ENCODE results near the gene PRR11.
"Not testable (repeated sequence)": the region's sequence is repeated elsewhere in the genome, so short reads cannot be mapped to it uniquely, and the experiment has no call there.

PRR11 gene

GRCh38 chr17:59131131-59131530, 24.4 kb upstream of the PRR11 start:
- no peak for DNase-seq (ENCODE audit: low read depth in 1 of 2, low spot score in 1 of 2)
- TF ChIP-seq JUND (IDR thresholded peaks at IDR 0.05; ENCODE audit: low read depth): no peak
- in situ Hi-C loops (cut with HindIII; ENCODE audit: low pct_unique_long_range_greater_than_20kb, low sequenced_read_pairs): no loop called here

- DNase-seq (ENCODE audit: low read depth in 1 of 2, low spot score in 1 of 2); in situ Hi-C loops (cut with HindIII; ENCODE audit: low pct_unique_long_range_greater_than_20kb, low sequenced_read_pairs): not testable (repeated sequence)
Observed at GRCh38 chr17:59138339-59138738, 17.2 kb upstream of the PRR11 start.

GRCh38 chr17:59139939-59140338, 15.6 kb upstream of the PRR11 start:
- TF ChIP-seq JUND (IDR thresholded peaks at IDR 0.05; ENCODE audit: low read depth): no peak
- in situ Hi-C loops (cut with HindIII; ENCODE audit: low pct_unique_long_range_greater_than_20kb, low sequenced_read_pairs): no loop called here
- no peak for DNase-seq (ENCODE audit: low read depth in 1 of 2, low spot score in 1 of 2)

GRCh38 chr17:59141860-59142259, 13.7 kb upstream of the PRR11 start:
- DNase-seq (ENCODE audit: low read depth in 1 of 2, low spot score in 1 of 2): no peak
- in situ Hi-C loops (cut with HindIII; ENCODE audit: low pct_unique_long_range_greater_than_20kb, low sequenced_read_pairs): no loop called here
- TF ChIP-seq JUND (IDR thresholded peaks at IDR 0.05; ENCODE audit: low read depth): no peak

- in situ Hi-C loops (cut with HindIII; ENCODE audit: low pct_unique_long_range_greater_than_20kb, low sequenced_read_pairs): no loop called here
- no peak for DNase-seq (ENCODE audit: low read depth in 1 of 2, low spot score in 1 of 2)
- TF ChIP-seq JUND (IDR thresholded peaks at IDR 0.05; ENCODE audit: low read depth): no peak
Observed at GRCh38 chr17:59145571-59146096, 9.9 kb upstream of the PRR11 start.

- no peak for TF ChIP-seq JUND (IDR thresholded peaks at IDR 0.05; ENCODE audit: low read depth)
- DNase-seq (ENCODE audit: low read depth in 1 of 2, low spot score in 1 of 2): peak in 1 of 2 experiments; percentile 16
- in situ Hi-C loops (cut with HindIII; ENCODE audit: low pct_unique_long_range_greater_than_20kb, low sequenced_read_pairs): no loop called here
Observed at GRCh38 chr17:59149051-59149450, 6.5 kb upstream of the PRR11 start.

- in situ Hi-C loops (cut with HindIII; ENCODE audit: low pct_unique_long_range_greater_than_20kb, low sequenced_read_pairs): no loop called here
- no peak for TF ChIP-seq JUND (IDR thresholded peaks at IDR 0.05; ENCODE audit: low read depth)
- DNase-seq (ENCODE audit: low read depth in 1 of 2, low spot score in 1 of 2): no peak
Observed at GRCh38 chr17:59149841-59150511, 5.6 kb upstream of the PRR11 start.

GRCh38 chr17:59151006-59151405, 4.5 kb upstream of the PRR11 start:
- in situ Hi-C loops (cut with HindIII; ENCODE audit: low pct_unique_long_range_greater_than_20kb, low sequenced_read_pairs): no loop called here
- no peak for TF ChIP-seq JUND (IDR thresholded peaks at IDR 0.05; ENCODE audit: low read depth)
- no peak for DNase-seq (ENCODE audit: low read depth in 1 of 2, low spot score in 1 of 2)

GRCh38 chr17:59151591-59151990, 4.0 kb upstream of the PRR11 start:
- in situ Hi-C loops (cut with HindIII; ENCODE audit: low pct_unique_long_range_greater_than_20kb, low sequenced_read_pairs): no loop called here
- no peak for TF ChIP-seq JUND (IDR thresholded peaks at IDR 0.05; ENCODE audit: low read depth)
- DNase-seq (ENCODE audit: low read depth in 1 of 2, low spot score in 1 of 2): no peak

GRCh38 chr17:59152925-59153324, 2.6 kb upstream of the PRR11 start:
- DNase-seq (ENCODE audit: low read depth in 1 of 2, low spot score in 1 of 2): no peak
- in situ Hi-C loops (cut with HindIII; ENCODE audit: low pct_unique_long_range_greater_than_20kb, low sequenced_read_pairs): no loop called here
- TF ChIP-seq JUND (IDR thresholded peaks at IDR 0.05; ENCODE audit: low read depth): no peak

- in situ Hi-C loops (cut with HindIII; ENCODE audit: low pct_unique_long_range_greater_than_20kb, low sequenced_read_pairs): no loop called here
- DNase-seq (ENCODE audit: low read depth in 1 of 2, low spot score in 1 of 2): peak in 1 of 2 experiments; percentile 75
- no peak for TF ChIP-seq JUND (IDR thresholded peaks at IDR 0.05; ENCODE audit: low read depth)
Observed at GRCh38 chr17:59154292-59154720, 1.2 kb upstream of the PRR11 start.

- DNase-seq (ENCODE audit: low read depth in 1 of 2, low spot score in 1 of 2): peak; percentile 89 to 100
- in situ Hi-C loops (cut with HindIII; ENCODE audit: low pct_unique_long_range_greater_than_20kb, low sequenced_read_pairs): no loop called here
- TF ChIP-seq JUND (IDR thresholded peaks at IDR 0.05; ENCODE audit: low read depth): 0 out of 2 replicates have a peak, but pooled peaks have one; percentile 10
Observed at GRCh38 chr17:59154721-59155438, 666 bp upstream of the PRR11 start, which contains the start of gene SKA2. Gene SKA2, minus strand, starts transcription at chr17:59155186. Its CDS starts 23 bp downstream, at chr17:59155163.

Data from T47D (cell line).